Stomach (tissue), 4 donors: ENCODE data around the gene OSGEPL1.

ENCODE experiments used
- POLR2A ChIP-seq, 4 donors: fragments of 450-650 bp; IDR thresholded peaks; one replicate each; pipeline ENCODE4 v1.6.1; 2016; ENCODE audit warnings: antibody characterized with exemption in 4 of 4, control low read depth in 2 of 4, mild to moderate bottlenecking in 1 of 4, moderate library complexity in 1 of 4
- TF ChIP-seq, protein P1 (sequence below), 7 experiments: fragments of 450-650 bp in 4 of 7; fragments of 200-600 bp in 3 of 7; sonication (generic) in 3 of 7; IDR thresholded peaks; one replicate each; pipeline ENCODE4 v1.5.1; 2016 to 2019; ENCODE audit warnings: antibody characterized with exemption in 7 of 7, control low read depth in 2 of 7, mild to moderate bottlenecking in 1 of 7

DNA sequence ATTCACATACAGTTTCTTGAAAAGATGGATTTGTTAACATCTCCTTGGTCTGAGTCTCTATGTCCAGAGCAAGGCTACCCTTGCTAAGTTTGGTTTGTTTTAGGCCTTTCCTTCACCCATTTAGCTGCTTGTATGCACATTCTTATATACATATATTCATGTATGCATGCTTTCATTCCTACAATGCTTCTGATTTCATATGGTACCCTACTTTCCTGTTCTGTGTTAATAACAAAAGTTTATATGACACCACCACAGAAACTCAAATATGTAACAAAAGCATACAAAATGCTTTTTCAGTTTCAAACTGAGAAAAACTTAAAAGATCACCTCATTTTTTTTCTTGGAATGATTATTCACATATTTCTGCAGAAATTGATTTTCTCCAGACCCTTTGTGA is 39.4 kb downstream of the OSGEPL1 start:
- TF ChIP-seq, protein P1, sequence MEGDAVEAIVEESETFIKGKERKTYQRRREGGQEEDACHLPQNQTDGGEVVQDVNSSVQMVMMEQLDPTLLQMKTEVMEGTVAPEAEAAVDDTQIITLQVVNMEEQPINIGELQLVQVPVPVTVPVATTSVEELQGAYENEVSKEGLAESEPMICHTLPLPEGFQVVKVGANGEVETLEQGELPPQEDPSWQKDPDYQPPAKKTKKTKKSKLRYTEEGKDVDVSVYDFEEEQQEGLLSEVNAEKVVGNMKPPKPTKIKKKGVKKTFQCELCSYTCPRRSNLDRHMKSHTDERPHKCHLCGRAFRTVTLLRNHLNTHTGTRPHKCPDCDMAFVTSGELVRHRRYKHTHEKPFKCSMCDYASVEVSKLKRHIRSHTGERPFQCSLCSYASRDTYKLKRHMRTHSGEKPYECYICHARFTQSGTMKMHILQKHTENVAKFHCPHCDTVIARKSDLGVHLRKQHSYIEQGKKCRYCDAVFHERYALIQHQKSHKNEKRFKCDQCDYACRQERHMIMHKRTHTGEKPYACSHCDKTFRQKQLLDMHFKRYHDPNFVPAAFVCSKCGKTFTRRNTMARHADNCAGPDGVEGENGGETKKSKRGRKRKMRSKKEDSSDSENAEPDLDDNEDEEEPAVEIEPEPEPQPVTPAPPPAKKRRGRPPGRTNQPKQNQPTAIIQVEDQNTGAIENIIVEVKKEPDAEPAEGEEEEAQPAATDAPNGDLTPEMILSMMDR (IDR thresholded peaks at IDR 0.05), result no peak
- TF ChIP-seq POLR2A (IDR thresholded peaks at IDR 0.05), result no peak
